Activated T-cell treated with anti-CD3 and anti-CD28 coated beads, Interleukin-2, amount 50 U/mL, for 48 hours (primary cell): Measurements from ENCODE around the gene ZNF385D.
A peak's percentile ranks its signal among the peaks of the same experiment; 100 is the strongest.
"Not testable (repeated sequence)": the region's sequence is repeated elsewhere in the genome, so short reads cannot be mapped to it uniquely, and the experiment has no call there.

Experiments
- DNase-seq, 2 experiments: peaks; one replicate each; pipeline ENCODE4 v3.0.0-alpha.2; 2020

Gene ZNF385D

GRCh38 chr3:21508246-21508645 lies 242.8 kb downstream of the ZNF385D start:
- no peak for DNase-seq

- DNase-seq, result no peak
Measured at GRCh38 chr3:21505711-21506460, 245.1 kb downstream of the ZNF385D start.

GRCh38 chr3:21502656-21503055 lies 248.4 kb downstream of the ZNF385D start:
- DNase-seq, result no peak

- DNase-seq, result no peak
Measured at GRCh38 chr3:21500834-21501233, 250.2 kb downstream of the ZNF385D start.

- DNase-seq, result not testable (repeated sequence)
Measured at GRCh38 chr3:21490671-21491070, 260.3 kb downstream of the ZNF385D start.

GRCh38 chr3:21487520-21487919 lies 263.5 kb downstream of the ZNF385D start:
- no peak for DNase-seq

GRCh38 chr3:21486024-21486935 lies 264.7 kb downstream of the ZNF385D start:
- DNase-seq, result not testable (repeated sequence)

- no peak for DNase-seq
Measured at GRCh38 chr3:21484828-21485144, 266.2 kb downstream of the ZNF385D start.

GRCh38 chr3:21484057-21484827 lies 266.8 kb downstream of the ZNF385D start:
- peak; percentile 13 to 20 for DNase-seq

- no peak for DNase-seq
Measured at GRCh38 chr3:21481991-21482390, 269.0 kb downstream of the ZNF385D start.

- no peak for DNase-seq
Measured at GRCh38 chr3:21477541-21478288, 273.3 kb downstream of the ZNF385D start.

GRCh38 chr3:21466476-21466875 lies 284.5 kb downstream of the ZNF385D start:
- DNase-seq, result no peak

- no peak for DNase-seq
Measured at GRCh38 chr3:21464746-21465145, 286.3 kb downstream of the ZNF385D start.

GRCh38 chr3:21463319-21463718 lies 287.7 kb downstream of the ZNF385D start:
- no peak for DNase-seq

GRCh38 chr3:21462141-21462540 lies 288.9 kb downstream of the ZNF385D start:
- no peak for DNase-seq

- DNase-seq, result no peak
Measured at GRCh38 chr3:21457084-21457483, 293.9 kb downstream of the ZNF385D start.

GRCh38 chr3:21449738-21450137 lies 301.3 kb downstream of the ZNF385D start:
- DNase-seq, result no peak

- DNase-seq, result no peak
Measured at GRCh38 chr3:21447476-21448151, 303.4 kb downstream of the ZNF385D start.

- no peak for DNase-seq
Measured at GRCh38 chr3:21446945-21447475, 304.0 kb downstream of the ZNF385D start.

GRCh38 chr3:21446027-21446426 lies 305.0 kb downstream of the ZNF385D start:
- DNase-seq, result no peak

GRCh38 chr3:21441821-21442220 lies 309.2 kb downstream of the ZNF385D start:
- no peak for DNase-seq

- DNase-seq, result no peak
Measured at GRCh38 chr3:21436835-21437234, 314.2 kb downstream of the ZNF385D start.
